Subcutaneous adipose tissue (tissue), 4 donors: Measurements from ENCODE around the gene RSBN1. TPM values are rescaled to one million over a fixed set of nuclear protein-coding genes. Genes with fewer than 3 reads are reported as not detected.

Experiments
- CTCF ChIP-seq: fragments of 450-650 bp; IDR thresholded peaks from one replicate; pipeline ENCODE4 v1.5.1; 2016; ENCODE audit warnings: low read depth, mild to moderate bottlenecking, control low read depth, antibody characterized with exemption, moderate library complexity
- total RNA-seq, 4 donors: library from RNA; depleted of rRNA; stranded (reverse); fragments of >200 nt; gene quantifications; one replicate each; pipeline ENCODE4 v1.1.0, GENCODE V29; 2016

RSBN1 gene
- total RNA-seq, 4 donors from 2014 or later, result 19.8 to 29.3 (median 21.4) TPM

GRCh38 chr1:113760102-113761080 lies 51.9 kb downstream of the RSBN1 start:
- no peak for TF ChIP-seq CTCF

GRCh38 chr1:113759333-113760101 lies 52.8 kb downstream of the RSBN1 start, which contains the start of gene PHTF1:
TSS of gene PHTF1 (minus strand) at chr1:113759486. CDS start at chr1:113758703, 783 bp downstream.
- TF ChIP-seq CTCF, result no peak

- TF ChIP-seq CTCF, result no peak
Observed at GRCh38 chr1:113758631-113759332, 53.5 kb downstream of the RSBN1 start.

- TF ChIP-seq CTCF, result no peak
Observed at GRCh38 chr1:113756461-113756860, 55.8 kb downstream of the RSBN1 start.

GRCh38 chr1:113751516-113751915 lies 60.8 kb downstream of the RSBN1 start:
- TF ChIP-seq CTCF, result no peak

GRCh38 chr1:113751114-113751513 lies 61.2 kb downstream of the RSBN1 start:
- no peak for TF ChIP-seq CTCF
